HG02623 (cell line): ENCODE data around the gene CAMK2D.
A peak's percentile ranks its signal among the peaks of the same experiment; 100 is the strongest.

Experiments
- ATAC-seq: cut with Tn5 transposase; IDR thresholded peaks from one replicate; pipeline ENCODE4 v1.9.1; 2021; ENCODE audit warnings: moderate library complexity; ENCODE audit not compliant: unreplicated experiment

CAMK2D gene

GRCh38 chr4:113576947-113577678 lies 184.4 kb downstream of the CAMK2D start:
- no peak for ATAC-seq

GRCh38 chr4:113575401-113575800 lies 186.1 kb downstream of the CAMK2D start:
- no peak for ATAC-seq

GRCh38 chr4:113574636-113575103 lies 186.9 kb downstream of the CAMK2D start:
- no peak for ATAC-seq

- no peak for ATAC-seq
Observed at GRCh38 chr4:113572620-113573019, 188.9 kb downstream of the CAMK2D start.

GRCh38 chr4:113566015-113566795 lies 195.3 kb downstream of the CAMK2D start:
- ATAC-seq: no peak

- no peak for ATAC-seq
Observed at GRCh38 chr4:113565702-113566012, 195.9 kb downstream of the CAMK2D start.

GRCh38 chr4:113564493-113564892 lies 197.0 kb downstream of the CAMK2D start:
- peak; percentile 19 for ATAC-seq

GRCh38 chr4:113563691-113564378 lies 197.7 kb downstream of the CAMK2D start:
- no peak for ATAC-seq

GRCh38 chr4:113561758-113562157 lies 199.8 kb downstream of the CAMK2D start:
- no peak for ATAC-seq

- ATAC-seq: no peak
Observed at GRCh38 chr4:113561092-113561491, 200.4 kb downstream of the CAMK2D start.

GRCh38 chr4:113560579-113560978 lies 201.0 kb downstream of the CAMK2D start:
- no peak for ATAC-seq

- no peak for ATAC-seq
Observed at GRCh38 chr4:113559947-113560346, 201.6 kb downstream of the CAMK2D start.

- ATAC-seq: no peak
Observed at GRCh38 chr4:113556382-113557134, 205.0 kb downstream of the CAMK2D start.

- no peak for ATAC-seq
Observed at GRCh38 chr4:113555868-113556267, 205.7 kb downstream of the CAMK2D start.

- no peak for ATAC-seq
Observed at GRCh38 chr4:113553082-113553481, 208.5 kb downstream of the CAMK2D start.

- no peak for ATAC-seq
Observed at GRCh38 chr4:113550510-113550909, 211.0 kb downstream of the CAMK2D start.

GRCh38 chr4:113548303-113548702 lies 213.2 kb downstream of the CAMK2D start:
- no peak for ATAC-seq

- ATAC-seq: peak; percentile 99
Observed at GRCh38 chr4:113547487-113548042, 214.0 kb downstream of the CAMK2D start.

GRCh38 chr4:113541933-113542332 lies 219.6 kb downstream of the CAMK2D start:
- no peak for ATAC-seq

GRCh38 chr4:113540859-113541258 lies 220.7 kb downstream of the CAMK2D start:
- ATAC-seq: no peak

GRCh38 chr4:113539408-113539807 lies 222.1 kb downstream of the CAMK2D start:
- no peak for ATAC-seq
